ENCODE results near the gene LGI2. TPM values are rescaled to one million over a fixed set of nuclear protein-coding genes. Genes with fewer than 3 reads are reported as not detected.

The LGI2 gene
- total RNA-seq, 4 donors from 2014 or later = 0.04 to 0.52 (median 0.22) TPM

DNA sequence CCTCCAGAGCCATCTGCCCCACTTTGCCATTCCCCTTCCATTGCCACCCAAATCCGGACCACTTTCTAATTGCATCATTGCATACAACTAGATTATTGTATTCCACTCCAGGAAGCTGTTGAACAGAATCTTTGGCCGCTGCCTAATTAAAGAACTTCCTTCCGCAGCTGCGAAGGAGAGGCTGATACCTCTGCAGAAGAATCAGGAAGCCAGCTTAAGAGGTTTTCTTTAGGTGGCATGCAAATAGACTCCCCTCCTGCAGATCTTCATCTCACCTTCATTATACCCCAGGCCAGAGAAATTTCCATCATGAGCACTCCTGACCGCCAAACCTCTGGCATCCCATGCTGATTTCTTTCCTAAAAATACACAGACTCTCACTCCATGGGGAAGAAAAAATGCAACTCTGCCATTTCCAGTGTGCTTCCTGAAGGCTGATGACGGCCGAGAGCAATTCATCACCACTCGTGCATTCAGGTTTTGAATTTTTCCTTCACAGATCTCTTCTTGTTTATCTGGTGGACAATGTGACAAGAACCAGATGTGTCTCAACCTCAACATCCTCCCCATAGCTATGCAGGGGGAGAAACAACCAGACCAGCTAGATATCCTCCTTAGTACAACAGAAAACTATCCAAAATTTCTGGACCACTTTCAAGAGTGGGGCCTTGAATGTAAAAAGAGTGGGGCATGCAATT is 31.2 kb downstream of the LGI2 start:
- no peak for TF ChIP-seq POLR2A (IDR thresholded peaks at IDR 0.05)
- TF ChIP-seq, protein P1, sequence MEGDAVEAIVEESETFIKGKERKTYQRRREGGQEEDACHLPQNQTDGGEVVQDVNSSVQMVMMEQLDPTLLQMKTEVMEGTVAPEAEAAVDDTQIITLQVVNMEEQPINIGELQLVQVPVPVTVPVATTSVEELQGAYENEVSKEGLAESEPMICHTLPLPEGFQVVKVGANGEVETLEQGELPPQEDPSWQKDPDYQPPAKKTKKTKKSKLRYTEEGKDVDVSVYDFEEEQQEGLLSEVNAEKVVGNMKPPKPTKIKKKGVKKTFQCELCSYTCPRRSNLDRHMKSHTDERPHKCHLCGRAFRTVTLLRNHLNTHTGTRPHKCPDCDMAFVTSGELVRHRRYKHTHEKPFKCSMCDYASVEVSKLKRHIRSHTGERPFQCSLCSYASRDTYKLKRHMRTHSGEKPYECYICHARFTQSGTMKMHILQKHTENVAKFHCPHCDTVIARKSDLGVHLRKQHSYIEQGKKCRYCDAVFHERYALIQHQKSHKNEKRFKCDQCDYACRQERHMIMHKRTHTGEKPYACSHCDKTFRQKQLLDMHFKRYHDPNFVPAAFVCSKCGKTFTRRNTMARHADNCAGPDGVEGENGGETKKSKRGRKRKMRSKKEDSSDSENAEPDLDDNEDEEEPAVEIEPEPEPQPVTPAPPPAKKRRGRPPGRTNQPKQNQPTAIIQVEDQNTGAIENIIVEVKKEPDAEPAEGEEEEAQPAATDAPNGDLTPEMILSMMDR (IDR thresholded peaks at IDR 0.05) = no peak
- DNase-seq (ENCODE audit: low spot score in 2 of 2) = no peak
- intact Hi-C loops (cut with DNase I; ENCODE audit: low total_unique reads) = no loop called here
- H3K4me3 ChIP-seq (ENCODE audit: low read depth, poor library complexity, severe bottlenecking) = no peak overlapping the region
- WGBS, 2 donors = 30 to 36% methylated on average over 8 of the region's 8 CpGs

DNA sequence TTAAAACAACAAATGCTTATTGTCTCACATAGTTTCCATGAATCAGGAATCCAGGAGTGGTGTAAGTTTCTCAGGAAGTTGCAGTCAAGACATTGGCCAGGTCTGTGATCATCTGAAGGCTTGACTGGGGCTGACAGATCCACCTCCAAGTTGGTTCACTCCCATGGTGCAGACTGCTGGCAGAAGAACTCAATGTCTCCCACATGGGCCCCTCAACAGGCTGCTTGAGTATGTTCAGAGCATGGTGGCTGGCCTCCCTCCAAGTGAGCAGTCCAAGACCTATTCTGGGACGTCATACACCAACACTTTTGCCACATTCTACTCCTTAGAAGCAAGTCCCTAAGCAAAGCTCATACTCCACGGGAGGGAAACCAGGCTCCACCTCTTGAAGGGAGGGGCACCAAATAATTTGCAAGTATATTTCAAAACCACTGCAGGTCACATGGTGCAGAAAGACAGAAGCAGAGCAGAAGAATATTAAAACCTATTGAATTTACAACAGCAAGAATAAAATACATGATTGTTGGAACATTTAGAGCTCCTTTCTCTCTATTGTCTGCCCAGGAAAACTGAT is 35.3 kb downstream of the LGI2 start:
- TF ChIP-seq POLR2A (IDR thresholded peaks at IDR 0.05) = no peak
- TF ChIP-seq, protein P1 (IDR thresholded peaks at IDR 0.05) = no peak

GRCh38 chr4:24993551-24994080 is 37.1 kb downstream of the LGI2 start:
- H3K4me3 ChIP-seq (ENCODE audit: low read depth, poor library complexity, severe bottlenecking) = no peak overlapping the region
- TF ChIP-seq, protein P1 (IDR thresholded peaks at IDR 0.05) = no peak
- TF ChIP-seq POLR2A (IDR thresholded peaks at IDR 0.05) = no peak
- DNase-seq (ENCODE audit: low spot score in 2 of 2) = no peak
- 48 to 54% methylated on average over 5 of the region's 5 CpGs for whole genome bisulfite sequencing, 2 donors
- intact Hi-C loops (cut with DNase I; ENCODE audit: low total_unique reads) = no loop called here

More for the DNA sequence above, 35.3 kb downstream of the LGI2 start:
- intact Hi-C loops (cut with DNase I; ENCODE audit: low total_unique reads) = no loop called here
- no peak for DNase-seq (ENCODE audit: low spot score in 2 of 2)
- no peak overlapping the region for H3K4me3 ChIP-seq (ENCODE audit: low read depth, poor library complexity, severe bottlenecking)
- 44 to 53% methylated on average over 2 of the region's 2 CpGs for WGBS, 2 donors

GRCh38 chr4:24992968-24993367 is 37.8 kb downstream of the LGI2 start:
- 88 to 90% methylated on average over 1 of the region's 1 CpG for WGBS, 2 donors
- H3K4me3 ChIP-seq (ENCODE audit: low read depth, poor library complexity, severe bottlenecking) = no peak overlapping the region
- intact Hi-C loops (cut with DNase I; ENCODE audit: low total_unique reads) = no loop called here
- no peak for DNase-seq (ENCODE audit: low spot score in 2 of 2)
- TF ChIP-seq, protein P1 (IDR thresholded peaks at IDR 0.05) = no peak

GRCh38 chr4:24991015-24991414 is 39.7 kb downstream of the LGI2 start:
- intact Hi-C loops (cut with DNase I; ENCODE audit: low total_unique reads) = no loop called here
- TF ChIP-seq, protein P1 (IDR thresholded peaks at IDR 0.05) = no peak
- no peak for TF ChIP-seq POLR2A (IDR thresholded peaks at IDR 0.05)
- H3K4me3 ChIP-seq (ENCODE audit: low read depth, poor library complexity, severe bottlenecking) = no peak overlapping the region
- WGBS, 2 donors = 71 to 81% methylated on average over 3 of the region's 3 CpGs
- DNase-seq (ENCODE audit: low spot score in 2 of 2) = no peak
